DMS53 (cell line): ENCODE data around the gene CERS6.
A peak's percentile ranks its signal among the peaks of the same experiment; 100 is the strongest.

ENCODE experiments used
- DNase-seq: peaks from one replicate; lab custom pipeline; 2025; lab: John Stamatoyannopoulos, UW

CERS6 gene

DNA sequence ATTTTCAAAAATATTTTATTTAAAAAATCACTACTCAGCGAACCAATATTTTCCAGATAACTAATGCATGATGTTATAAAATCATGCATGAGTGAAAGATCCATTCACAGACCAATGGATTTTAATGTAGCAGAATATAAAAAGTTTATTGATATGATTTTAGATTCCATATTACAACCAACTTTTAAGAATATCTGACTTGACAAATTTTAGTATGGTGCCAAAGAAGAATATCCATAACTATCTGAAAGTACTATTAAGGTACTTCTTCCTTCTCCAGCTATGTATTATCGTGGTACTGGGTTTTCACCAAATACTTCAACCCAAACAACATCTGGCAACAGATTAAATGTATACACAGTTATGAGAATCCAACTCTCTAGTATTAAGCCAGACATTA is 246.5 kb downstream of the CERS6 start:
- no peak for DNase-seq

DNA sequence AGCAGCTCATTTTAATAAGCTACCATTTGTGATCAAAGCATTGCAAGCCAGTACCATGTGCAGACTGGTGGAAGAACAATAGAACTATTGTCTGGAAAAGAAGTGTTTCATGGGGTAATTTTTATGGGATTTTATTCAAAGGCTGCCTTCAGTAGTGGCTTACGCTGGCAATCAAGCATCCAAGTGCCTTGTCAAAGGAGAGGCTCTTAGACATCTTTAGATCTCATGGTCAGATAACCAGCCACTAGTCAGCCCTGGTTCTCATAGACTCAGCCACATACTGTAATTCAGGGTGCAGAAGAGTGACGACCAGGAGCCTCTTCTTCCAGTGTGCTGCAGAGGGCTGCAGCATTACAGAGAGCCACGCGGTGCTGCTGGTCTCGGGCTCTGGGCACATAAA is 247.9 kb downstream of the CERS6 start:
- no peak for DNase-seq

DNA sequence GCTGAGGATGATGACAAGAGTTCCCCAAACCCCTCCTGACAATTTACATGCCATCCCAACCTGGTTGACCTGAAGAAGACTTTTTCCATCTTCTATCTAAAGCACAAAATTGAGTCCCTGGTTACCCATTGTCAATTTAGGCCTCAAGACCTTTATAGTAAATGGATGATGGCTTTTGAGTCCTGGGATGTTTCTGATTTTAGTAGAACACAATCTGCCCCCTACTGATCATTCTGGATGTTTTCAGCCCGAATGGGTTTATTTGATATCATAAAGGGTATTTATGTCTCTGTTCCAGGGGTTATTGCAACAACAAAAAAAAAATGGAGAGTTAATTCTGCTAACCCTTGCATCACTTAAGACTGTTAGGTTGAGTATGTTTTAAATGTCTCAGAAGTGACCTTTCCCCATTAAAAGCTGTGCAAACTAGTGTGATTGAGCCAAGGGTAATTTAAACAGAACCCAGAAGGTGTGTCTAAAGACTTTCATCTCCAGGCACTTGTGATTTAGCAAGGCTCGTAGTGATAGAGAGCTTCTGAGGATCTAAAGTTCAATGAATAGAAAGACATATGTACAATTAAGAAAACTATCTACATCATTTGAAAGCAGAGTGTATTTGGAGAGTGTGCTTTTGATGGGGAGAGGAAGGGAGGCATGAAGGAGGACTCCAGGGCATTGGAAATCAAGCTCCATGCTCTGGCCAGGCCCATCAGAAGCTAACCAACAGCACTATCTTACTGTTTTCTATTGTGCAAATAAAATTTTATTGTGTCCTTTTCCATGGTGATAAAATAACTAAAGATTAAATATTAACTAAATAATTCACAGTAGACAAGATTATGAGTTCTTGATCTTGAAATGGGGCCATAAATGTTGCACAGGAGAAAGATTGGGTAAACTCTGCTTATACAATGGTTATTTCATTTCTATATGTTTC is 249.7 kb downstream of the CERS6 start:
- DNase-seq, result peak; percentile 62

DNA sequence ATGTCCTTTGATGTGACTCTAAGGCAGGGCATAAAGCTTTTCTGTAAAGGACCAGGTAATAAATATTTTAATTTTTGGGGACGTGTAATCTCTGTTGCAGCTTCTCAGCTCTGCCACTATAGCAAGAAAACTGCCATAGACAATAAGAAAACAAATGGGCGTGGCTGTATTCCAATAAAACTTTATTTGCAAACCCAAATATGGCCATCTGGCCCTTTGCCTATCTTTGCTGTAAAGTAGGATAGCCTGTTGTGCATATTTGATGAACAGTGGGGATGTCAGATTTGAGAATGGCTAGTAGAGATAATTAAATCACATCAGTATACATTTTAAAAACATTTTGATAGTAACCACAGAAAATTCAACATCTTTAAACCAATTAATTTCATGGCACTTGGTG is 250.7 kb downstream of the CERS6 start:
- DNase-seq, result no peak

DNA sequence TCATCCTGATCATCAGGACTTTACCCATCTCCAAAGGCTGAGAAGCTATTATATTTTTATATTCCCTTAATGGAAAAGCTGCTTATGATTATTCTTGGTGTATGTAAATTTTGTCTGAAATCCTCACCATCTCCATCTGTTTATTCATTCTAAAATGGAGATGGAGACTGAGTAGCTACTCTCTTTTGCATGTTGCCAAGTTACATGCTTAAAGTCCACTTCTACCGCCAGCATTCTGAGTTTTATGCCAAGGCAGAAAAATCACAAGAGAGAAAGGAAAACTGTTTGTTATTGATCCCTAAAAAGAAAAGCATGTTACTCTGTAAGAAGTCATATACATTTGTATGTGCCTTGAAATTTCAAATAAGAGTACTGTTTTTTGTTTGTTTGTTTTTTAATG is 252.0 kb downstream of the CERS6 start:
- no peak for DNase-seq

DNA sequence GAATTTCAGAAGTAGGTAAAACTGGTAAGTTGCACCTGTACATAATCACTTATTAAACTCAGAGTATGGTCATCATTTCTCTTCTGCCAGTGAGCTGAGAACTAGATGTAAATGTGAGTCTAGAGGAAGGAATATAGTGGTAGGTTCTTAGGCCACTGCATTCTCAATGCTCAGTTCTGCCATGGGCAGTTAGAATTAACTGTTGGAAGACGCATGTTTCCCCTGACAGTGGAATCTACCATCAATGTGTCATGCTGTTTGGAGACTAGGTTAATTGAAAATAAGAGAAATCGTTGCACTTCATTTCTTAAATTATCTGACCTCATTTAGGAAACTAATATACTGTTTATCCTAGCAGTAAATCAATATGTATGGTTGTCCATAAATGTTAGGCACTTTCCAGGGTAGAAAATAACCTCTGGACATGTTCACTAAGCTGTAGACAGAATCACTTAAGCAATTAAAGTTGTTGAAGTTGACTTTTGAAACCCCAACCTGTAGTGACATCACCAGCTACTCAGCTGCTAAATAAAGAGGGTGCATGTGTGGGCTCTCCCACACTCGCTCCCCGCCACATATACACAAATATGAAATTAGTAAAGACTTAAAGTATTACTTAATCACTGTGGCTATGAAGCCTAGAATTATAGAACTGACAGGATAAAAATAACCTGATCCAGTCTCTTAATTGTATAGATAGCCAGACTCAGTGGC is 254.8 kb downstream of the CERS6 start:
- no peak for DNase-seq

GRCh38 chr2:168712053-168712452 is 256.0 kb downstream of the CERS6 start:
- no peak for DNase-seq

- DNase-seq, result no peak
Observed at GRCh38 chr2:168713325-168713724, 257.3 kb downstream of the CERS6 start.

DNA sequence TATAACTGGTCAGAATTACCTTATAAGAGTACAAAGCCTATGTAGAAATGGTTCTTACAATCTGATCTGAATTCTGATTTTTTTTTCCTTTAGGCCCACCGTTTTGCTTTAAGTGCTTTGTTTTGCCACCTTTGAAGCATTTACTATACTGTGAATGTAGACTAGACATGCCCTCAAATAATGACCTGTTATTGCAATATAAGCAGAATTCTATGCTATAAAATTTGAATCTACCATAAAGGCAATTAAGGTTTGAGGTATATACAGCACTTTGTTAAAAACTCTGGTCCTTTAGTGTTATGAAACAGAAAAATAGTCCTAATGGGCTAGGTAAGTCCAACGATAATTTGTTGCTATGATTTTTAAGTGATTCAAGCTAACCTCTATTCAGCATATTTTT is 259.8 kb downstream of the CERS6 start:
- DNase-seq, result no peak

GRCh38 chr2:168716839-168717238 is 260.8 kb downstream of the CERS6 start:
- no peak for DNase-seq

DNA sequence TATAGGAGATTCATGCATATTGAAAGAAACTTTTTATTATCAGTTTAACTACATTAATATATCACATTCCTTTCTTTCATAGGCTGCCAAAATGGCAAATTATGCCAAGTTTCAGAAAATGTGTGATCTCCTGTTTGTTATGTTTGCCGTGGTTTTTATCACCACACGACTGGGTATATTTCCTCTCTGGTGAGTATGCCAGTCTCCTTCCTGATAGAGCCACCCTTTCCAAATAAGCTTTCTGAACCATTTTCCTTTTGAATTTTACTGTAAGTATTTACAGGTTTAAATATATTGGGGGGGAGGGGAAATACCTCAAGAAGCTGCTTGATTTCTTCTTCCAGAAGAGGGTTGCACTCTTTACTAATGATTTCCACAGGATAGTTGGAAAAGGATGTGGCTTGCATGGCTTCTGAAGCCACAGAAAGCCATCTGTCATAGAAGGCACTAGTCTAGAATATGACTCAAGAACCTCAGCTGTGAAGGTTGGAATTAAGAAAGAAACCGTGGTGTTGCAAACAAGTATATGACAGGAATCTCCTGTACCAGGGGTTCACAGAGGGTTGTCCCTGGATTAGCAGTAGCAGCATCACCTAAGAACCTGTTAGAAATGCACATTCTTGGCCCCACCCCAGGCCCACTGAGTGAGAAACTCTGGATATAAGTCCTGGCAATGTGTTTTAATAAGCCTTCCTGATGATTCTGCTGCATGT is 261.9 kb downstream of the CERS6 start:
- no peak for DNase-seq

DNA sequence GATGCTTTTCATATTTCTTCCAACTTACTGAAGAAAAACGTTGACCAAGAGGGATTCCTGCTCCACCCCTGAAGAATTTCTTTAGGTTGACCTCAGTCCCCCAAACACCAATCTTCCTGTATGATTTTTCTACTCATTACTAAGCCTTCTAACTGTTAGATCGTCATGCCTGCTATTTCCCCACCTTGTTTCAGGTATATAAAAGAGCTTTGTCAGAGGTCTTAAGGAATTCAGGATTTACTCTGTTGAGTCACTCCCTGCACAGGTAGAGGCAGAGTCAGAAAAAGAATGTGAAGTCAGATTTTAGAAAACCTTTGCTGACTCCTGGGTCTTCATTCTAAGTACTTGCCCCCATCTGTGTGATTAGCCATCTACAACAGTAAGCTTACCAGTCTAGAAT is 262.6 kb downstream of the CERS6 start:
- DNase-seq, result no peak

DNA sequence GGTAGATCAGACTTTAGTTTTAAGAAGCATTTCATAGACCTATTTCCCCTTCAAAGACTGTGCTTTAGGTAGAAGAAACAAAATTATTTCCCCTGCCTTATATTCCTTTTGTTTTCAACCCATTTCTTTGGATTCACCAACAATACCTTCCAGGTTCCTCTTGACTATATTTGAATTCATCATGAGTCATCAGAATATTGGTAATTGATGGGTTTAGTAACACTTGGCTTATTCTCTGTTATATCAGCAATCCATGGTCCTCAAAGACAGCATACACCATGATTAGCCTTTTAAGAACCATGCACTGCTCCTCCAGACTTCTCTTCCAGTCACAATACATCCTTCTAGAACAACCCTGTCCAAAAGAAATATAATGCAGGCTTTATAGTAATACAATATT is 263.4 kb downstream of the CERS6 start:
- no peak for DNase-seq

- no peak for DNase-seq
Observed at GRCh38 chr2:168722592-168722991, 266.5 kb downstream of the CERS6 start.

DNA sequence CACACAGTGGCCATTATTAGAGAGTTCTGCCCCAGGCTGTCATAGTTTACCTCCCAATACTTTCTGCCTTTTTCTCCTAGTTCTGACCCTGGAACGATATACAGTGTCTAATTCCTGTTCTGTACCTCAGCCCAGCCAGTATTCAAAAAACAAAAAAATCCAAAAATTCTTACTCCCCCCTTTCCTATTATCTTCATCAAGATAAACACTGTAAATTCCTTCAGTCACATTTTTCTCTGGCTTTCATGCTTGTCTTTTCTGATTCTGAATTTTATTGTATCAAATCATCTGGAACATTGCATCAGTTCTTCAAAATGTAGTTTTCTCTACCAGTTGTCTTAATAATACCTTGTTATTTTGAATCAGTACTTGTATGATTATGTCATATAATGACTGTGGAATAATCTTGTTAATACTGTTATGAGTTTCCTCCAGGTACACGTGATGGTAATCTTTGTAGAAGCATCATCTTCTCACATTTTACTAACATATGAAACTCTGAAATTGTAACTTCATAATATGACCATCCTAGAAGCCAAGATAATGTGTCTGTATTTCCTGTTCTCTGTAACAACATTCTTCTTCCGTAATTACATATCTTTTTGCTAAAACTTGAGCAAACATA is 267.3 kb downstream of the CERS6 start:
- no peak for DNase-seq

GRCh38 chr2:168726375-168726774 is 270.3 kb downstream of the CERS6 start:
- DNase-seq, result no peak

DNA sequence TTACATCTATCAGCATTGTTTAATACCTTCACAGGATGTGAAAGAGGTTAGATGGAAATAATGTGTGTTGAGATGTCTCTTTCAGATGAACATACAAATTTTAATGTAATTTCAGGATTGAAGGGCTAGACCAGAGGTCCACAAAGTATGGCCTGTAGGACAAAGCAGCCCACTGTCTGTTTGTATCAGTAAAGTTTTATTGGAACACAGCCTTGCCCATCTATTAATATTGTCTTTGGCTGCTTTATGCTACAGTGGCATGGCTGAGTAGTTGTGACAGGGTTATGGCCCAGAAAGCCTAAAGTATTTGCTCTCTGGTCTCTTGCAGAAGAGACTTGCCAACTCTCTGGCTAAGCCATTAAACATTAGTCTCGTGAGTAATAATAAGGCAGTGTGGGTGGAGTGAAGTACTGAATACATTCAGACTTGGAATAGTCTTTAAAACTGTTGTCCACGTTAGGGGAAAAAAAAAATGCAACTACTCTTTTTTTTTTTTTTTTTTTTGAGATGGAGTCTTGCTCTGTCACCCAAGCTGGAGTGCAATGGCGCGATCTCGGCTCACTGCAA is 271.9 kb downstream of the CERS6 start:
- DNase-seq, result no peak

- DNase-seq, result no peak
Observed at GRCh38 chr2:168729455-168729854, 273.4 kb downstream of the CERS6 start.

- no peak for DNase-seq
Observed at GRCh38 chr2:168730344-168730743, 274.3 kb downstream of the CERS6 start.

DNA sequence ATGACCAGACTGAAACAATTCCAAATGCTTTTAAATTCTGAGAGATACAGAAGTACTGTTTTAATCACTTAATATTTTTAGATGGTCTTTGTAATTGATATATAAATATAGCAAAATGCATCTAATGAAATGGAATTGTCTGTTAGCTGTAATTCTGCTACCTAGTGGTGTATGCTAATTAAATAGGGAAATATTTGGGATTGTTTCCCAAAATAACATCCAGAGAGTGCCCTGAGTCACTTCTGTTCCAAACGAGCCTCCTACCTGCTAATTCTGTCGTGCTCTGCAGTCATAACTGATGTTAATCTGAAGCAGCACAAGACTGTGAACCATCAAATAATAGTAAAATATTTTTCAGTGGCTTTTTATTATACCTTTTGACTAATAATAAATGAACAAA is 274.9 kb downstream of the CERS6 start:
- no peak for DNase-seq

- DNase-seq, result no peak
Observed at GRCh38 chr2:168731616-168732015, 275.5 kb downstream of the CERS6 start.

DNA sequence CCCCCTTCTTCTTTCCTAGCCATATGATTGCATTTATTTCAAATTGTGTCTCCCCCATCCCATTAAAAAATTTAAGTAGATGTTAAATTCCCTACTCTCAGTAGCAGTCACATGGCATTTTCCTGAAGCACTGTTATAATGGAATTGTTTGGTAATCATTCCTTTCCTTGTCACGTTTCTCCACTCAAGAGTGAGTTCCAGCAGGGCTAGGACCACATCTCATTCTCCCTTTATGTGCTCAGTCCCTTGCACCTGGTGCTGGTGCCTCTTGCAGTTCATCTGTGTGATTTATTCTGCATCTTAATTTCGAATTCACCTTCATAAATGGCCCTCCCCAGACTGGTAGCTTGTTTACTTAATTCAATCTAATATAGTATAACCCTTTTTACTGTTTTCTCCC is 276.0 kb downstream of the CERS6 start:
- no peak for DNase-seq
